H9 (cell line): ENCODE results near the gene IGLON5. TPM values are rescaled to one million over a fixed set of nuclear protein-coding genes. Genes with fewer than 3 reads are reported as not detected.

ENCODE experiments used
- DNase-seq: peaks from one replicate; pipeline ENCODE4 v3.0.0-alpha.2; 2017
- H2AFZ ChIP-seq: one replicate; pipeline ENCODE4 v1.6.1; 2013; ENCODE audit warnings: mild to moderate bottlenecking, low read length, control low read depth, moderate library complexity
- H2AK5ac ChIP-seq: 2 replicates; pipeline ENCODE4 v1.6.1; 2013; ENCODE audit warnings: low read length, control low read depth, mixed read lengths; ENCODE audit not compliant: insufficient read length
- H2BK120ac ChIP-seq: one replicate; pipeline ENCODE4 v1.6.1; 2013; ENCODE audit warnings: low read depth, mild to moderate bottlenecking, low read length, control low read depth, inconsistent platforms; ENCODE audit not compliant: poor library complexity, severe bottlenecking
- H2BK12ac ChIP-seq: 2 replicates; pipeline ENCODE4 v1.6.1; 2013; ENCODE audit warnings: low read length, control low read depth, mixed read lengths, low read depth; ENCODE audit not compliant: insufficient read length
- H2BK15ac ChIP-seq: 2 replicates; pipeline ENCODE4 v1.6.1; 2013; ENCODE audit warnings: low read depth, low read length, control low read depth
- H2BK20ac ChIP-seq: one replicate; pipeline ENCODE4 v1.6.1; 2013; ENCODE audit warnings: low read depth, mild to moderate bottlenecking, low read length, control low read depth, inconsistent platforms; ENCODE audit not compliant: poor library complexity, severe bottlenecking
- H2BK5ac ChIP-seq: 2 replicates; pipeline ENCODE4 v1.6.1; 2013; ENCODE audit warnings: low read length, control low read depth, mixed read lengths; ENCODE audit not compliant: insufficient read length
- H3K14ac ChIP-seq: 2 replicates; pipeline ENCODE4 v1.6.1; 2013; ENCODE audit warnings: low read length, control low read depth; ENCODE audit not compliant: insufficient read depth
- H3K18ac ChIP-seq: 2 replicates; pipeline ENCODE4 v1.6.1; 2013; ENCODE audit warnings: low read depth, mild to moderate bottlenecking, mixed read lengths, low read length, control low read depth; ENCODE audit not compliant: insufficient read length
- H3K23ac ChIP-seq: 2 replicates; pipeline ENCODE4 v1.6.1; 2013; ENCODE audit warnings: low read length, control low read depth, mixed read lengths, low read depth; ENCODE audit not compliant: insufficient read length
- H3K23me2 ChIP-seq: 2 replicates; pipeline ENCODE4 v1.6.1; 2013; ENCODE audit warnings: low read depth, mild to moderate bottlenecking, mixed read lengths, low read length, control low read depth; ENCODE audit not compliant: insufficient read length, poor library complexity, severe bottlenecking
- H3K27ac ChIP-seq: 2 replicates; pipeline ENCODE4 v1.5.1; 2013; ENCODE audit warnings: low read length, control low read depth, mixed read lengths, low read depth; ENCODE audit not compliant: insufficient read length
- H3K27me3 ChIP-seq: 2 replicates; pipeline ENCODE4 v1.6.1; 2013; ENCODE audit warnings: low read length, control low read depth, inconsistent platforms; ENCODE audit not compliant: insufficient read depth
- H3K4ac ChIP-seq: 2 replicates; pipeline ENCODE4 v1.6.1; 2013; ENCODE audit warnings: low read depth, mild to moderate bottlenecking, control low read depth, inconsistent platforms, low read length, moderate library complexity
- H3K4me1 ChIP-seq: 2 replicates; pipeline ENCODE4 v1.6.1; 2013; ENCODE audit warnings: low read length, control low read depth, inconsistent platforms; ENCODE audit not compliant: insufficient read depth
- H3K4me2 ChIP-seq: 2 replicates; pipeline ENCODE4 v1.6.1; 2013; ENCODE audit warnings: low read length, control low read depth, mixed read lengths; ENCODE audit not compliant: insufficient read length, insufficient read depth
- H3K56ac ChIP-seq: 2 replicates; pipeline ENCODE4 v1.6.1; 2013; ENCODE audit warnings: low read depth, mild to moderate bottlenecking, mixed read lengths, low read length, control low read depth; ENCODE audit not compliant: insufficient read length
- H3K79me1 ChIP-seq: 2 replicates; pipeline ENCODE4 v1.6.1; 2013; ENCODE audit warnings: low read depth, mild to moderate bottlenecking, moderate library complexity, low read length, control low read depth, inconsistent platforms; ENCODE audit not compliant: insufficient read depth, poor library complexity, severe bottlenecking
- H3K79me2 ChIP-seq: 2 replicates; pipeline ENCODE4 v1.6.1; 2013; ENCODE audit warnings: low read length, control low read depth, inconsistent platforms; ENCODE audit not compliant: insufficient read depth
- H3K9ac ChIP-seq: 2 replicates; pipeline ENCODE4 v1.6.1; 2013; ENCODE audit warnings: low read length, control low read depth, mixed read lengths; ENCODE audit not compliant: insufficient read length; ENCODE audit errors: extremely low read depth
- H3K9me3 ChIP-seq: one replicate; pipeline ENCODE4 v1.6.1; 2013; ENCODE audit warnings: low read depth, low read length, inconsistent platforms; ENCODE audit not compliant: control insufficient read depth
- H3T11ph ChIP-seq: one replicate; pipeline ENCODE4 v1.6.1; 2013; ENCODE audit warnings: mild to moderate bottlenecking, low read length, control low read depth, inconsistent platforms
- H4K20me1 ChIP-seq: one replicate; pipeline ENCODE4 v1.6.1; 2013; ENCODE audit not compliant: control insufficient read depth, insufficient read length, insufficient read depth
- H4K5ac ChIP-seq: 2 replicates; pipeline ENCODE4 v1.6.1; 2013; ENCODE audit warnings: low read depth, mild to moderate bottlenecking, mixed read lengths, low read length, control low read depth; ENCODE audit not compliant: insufficient read length
- H4K8ac ChIP-seq: replicated peaks from 2 replicates; pipeline ENCODE4 v1.6.1; 2013; ENCODE audit warnings: low read length, control low read depth, mixed read lengths, low read depth; ENCODE audit not compliant: insufficient read length
- H4K91ac ChIP-seq: 2 replicates; pipeline ENCODE4 v1.6.1; 2013; ENCODE audit warnings: low read depth, mild to moderate bottlenecking, moderate library complexity, mixed read lengths, low read length, control low read depth; ENCODE audit not compliant: insufficient read length
- H3K27ac Mint-ChIP-seq, 3 experiments: 2 replicates in 2 of 3; 3 replicates in 1 of 3; pipeline ENCODE4 v1.8.0; 2020 to 2021; ENCODE audit warnings: mixed read lengths in 3 of 3, mild to moderate bottlenecking in 1 of 3, moderate library complexity in 1 of 3
- H3K27me3 Mint-ChIP-seq: 2 replicates; pipeline ENCODE4 v1.8.0; 2021; ENCODE audit warnings: low read depth, mild to moderate bottlenecking, moderate library complexity, mixed read lengths
- H3K36me3 Mint-ChIP-seq, 3 experiments: 2 replicates in 2 of 3; 3 replicates in 1 of 3; pipeline ENCODE4 v1.8.0; 2020 to 2021; ENCODE audit warnings: low read depth in 3 of 3, mixed read lengths in 3 of 3; ENCODE audit not compliant: insufficient read depth in 1 of 3
- H3K4me1 Mint-ChIP-seq, 2 experiments: 2 replicates each; pipeline ENCODE4 v1.8.0; 2020; ENCODE audit warnings: mixed read lengths in 2 of 2
- H3K4me3 Mint-ChIP-seq, 2 experiments: 2 replicates in 1 of 2; 3 replicates in 1 of 2; pipeline ENCODE4 v1.8.0; 2020 to 2021; ENCODE audit warnings: mild to moderate bottlenecking in 2 of 2, mixed read lengths in 2 of 2, moderate library complexity in 1 of 2
- H3K9me3 Mint-ChIP-seq, 2 experiments: 2 replicates in 1 of 2; 3 replicates in 1 of 2; pipeline ENCODE4 v1.8.0; 2020; ENCODE audit warnings: mild to moderate bottlenecking in 2 of 2, mixed read lengths in 2 of 2, moderate library complexity in 1 of 2
- WGBS: extraction: QIAGEN DNeasy Blood & Tissue Kit; methylation state at CpG from one replicate; pipeline ENCODE4 v1.1.7; 2013; ENCODE audit warnings: missing lambda C conversion rate, low lambda C conversion rate, mixed read lengths; ENCODE audit not compliant: insufficient read length; ENCODE audit errors: extremely low coverage; 5-methylcytosine and 5-hydroxymethylcytosine counted together
- total RNA-seq: library from RNA; stranded (reverse); gene quantifications from 2 replicates; pipeline ENCODE4 v1.2.1, GENCODE V29; 2021
- TF ChIP-seq, protein P1 (sequence below): fragments of 200-600 bp; sonication (generic); conservative IDR thresholded peaks from 3 replicates; pipeline ENCODE4 v1.8.0; 2021; ENCODE audit warnings: antibody characterized with exemption, mild to moderate bottlenecking

Gene IGLON5
- total RNA-seq, 1 experiment from 2014 or later = 41.4 TPM

DNA sequence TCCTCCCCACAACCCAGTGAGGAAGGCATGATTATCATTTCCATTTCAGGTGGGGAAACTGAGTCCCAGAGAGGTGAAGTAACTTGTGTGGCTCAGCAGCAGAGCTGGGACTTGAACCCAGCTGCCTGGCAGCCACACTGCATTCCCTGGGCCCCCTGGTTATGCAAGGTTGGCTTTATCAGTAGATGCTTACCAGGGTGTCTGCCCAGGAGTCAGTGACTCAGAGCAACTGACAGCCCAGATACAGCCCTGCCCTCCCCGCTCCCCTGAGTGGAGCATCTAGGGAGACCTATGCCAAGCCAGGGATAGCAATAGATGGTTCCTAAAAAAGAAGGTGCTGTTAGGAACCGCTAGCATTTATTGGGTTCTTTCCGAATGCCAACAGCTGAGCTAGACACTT is 5.9 kb downstream of the IGLON5 start:
- no peaks in the 10 kb centered on the region for H3K27me3 ChIP-seq
- H2AK5ac ChIP-seq = no peak overlapping the region
- no peak overlapping the region for H2BK12ac ChIP-seq
- Mint-ChIP-seq H3K27ac (no peak overlapping the region), H3K4me1 (peaks cover 15 to 17% of the 10 kb centered on the region in 2 experiments), H3K27me3 (no peaks in the 10 kb centered on the region; the same call in none of the 2 replicates), H3K36me3 (peaks cover 6 to 13% (median 12%) of the 10 kb centered on the region in 3 experiments; a peak in 6 of 7 replicates), H3K4me3 (no peak overlapping the region), H3K9me3 (peaks cover 0 to 6% of the 10 kb centered on the region in 2 experiments; a peak in 2 of 5 replicates)
- no CpG with 5 or more reads among the region's 3 CpGs for WGBS
- H3K56ac ChIP-seq = no peak overlapping the region
- no peak overlapping the region for H2BK20ac ChIP-seq
- H4K20me1 ChIP-seq = no peaks in the 10 kb centered on the region
- H4K91ac ChIP-seq = no peak overlapping the region
- no peaks in the 10 kb centered on the region for H3K79me2 ChIP-seq
- H2BK120ac ChIP-seq = no peak overlapping the region
- H3K9me3 ChIP-seq = no peaks in the 10 kb centered on the region
- no peak overlapping the region for H4K5ac ChIP-seq
- TF ChIP-seq, protein P1, sequence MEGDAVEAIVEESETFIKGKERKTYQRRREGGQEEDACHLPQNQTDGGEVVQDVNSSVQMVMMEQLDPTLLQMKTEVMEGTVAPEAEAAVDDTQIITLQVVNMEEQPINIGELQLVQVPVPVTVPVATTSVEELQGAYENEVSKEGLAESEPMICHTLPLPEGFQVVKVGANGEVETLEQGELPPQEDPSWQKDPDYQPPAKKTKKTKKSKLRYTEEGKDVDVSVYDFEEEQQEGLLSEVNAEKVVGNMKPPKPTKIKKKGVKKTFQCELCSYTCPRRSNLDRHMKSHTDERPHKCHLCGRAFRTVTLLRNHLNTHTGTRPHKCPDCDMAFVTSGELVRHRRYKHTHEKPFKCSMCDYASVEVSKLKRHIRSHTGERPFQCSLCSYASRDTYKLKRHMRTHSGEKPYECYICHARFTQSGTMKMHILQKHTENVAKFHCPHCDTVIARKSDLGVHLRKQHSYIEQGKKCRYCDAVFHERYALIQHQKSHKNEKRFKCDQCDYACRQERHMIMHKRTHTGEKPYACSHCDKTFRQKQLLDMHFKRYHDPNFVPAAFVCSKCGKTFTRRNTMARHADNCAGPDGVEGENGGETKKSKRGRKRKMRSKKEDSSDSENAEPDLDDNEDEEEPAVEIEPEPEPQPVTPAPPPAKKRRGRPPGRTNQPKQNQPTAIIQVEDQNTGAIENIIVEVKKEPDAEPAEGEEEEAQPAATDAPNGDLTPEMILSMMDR = no peak
- no peak overlapping the region for H3K27ac ChIP-seq
- H3T11ph ChIP-seq = no peak overlapping the region
- H3K4ac ChIP-seq = no peak overlapping the region
- H3K4me1 ChIP-seq = peaks cover 4% of the 10 kb centered on the region; the same call in 1 of the 2 replicates
- H3K79me1 ChIP-seq = no peaks in the 10 kb centered on the region
- no peak overlapping the region for H3K14ac ChIP-seq
- H3K23me2 ChIP-seq = peaks cover under 1% of the 10 kb centered on the region
- no peak overlapping the region for H2BK15ac ChIP-seq
- H4K8ac ChIP-seq = no peak overlapping the region
- no peak overlapping the region for H3K9ac ChIP-seq
- H2BK5ac ChIP-seq = no peak overlapping the region
- no peak overlapping the region for H3K18ac ChIP-seq
- H3K23ac ChIP-seq = no peak overlapping the region
- H3K4me2 ChIP-seq = no peak overlapping the region
- no peak for DNase-seq
- H2AFZ ChIP-seq = no peak overlapping the region
